Measurements from ENCODE around the gene LRP11. TPM values are rescaled to one million over a fixed set of nuclear protein-coding genes. Genes with fewer than 3 reads are reported as not detected.

LRP11 gene
- total RNA-seq (2022; extraction: Qiagen RNA extraction; ENCODE audit: low read depth) = 23.6 to 43.8 TPM (median 38.1 TPM) in 5 replicates

GRCh38 chr6:149863698-149864577 lies at the start of gene LRP11:
Gene LRP11, minus strand, starts transcription at chr6:149864359. Its CDS starts 339 bp downstream, at chr6:149864020.

GRCh38 chr6:149897855-149898744 lies 33.9 kb upstream of the LRP11 start, which contains the start of gene RAET1E:
Gene RAET1E, minus strand, starts transcription at chr6:149898113. Its CDS starts 7,212 bp downstream, at chr6:149890901.

Other genes with a start within 250 kb of the LRP11 start
- 9.3 to 12.2 TPM (median 11.0 TPM) in 5 replicates for gene KATNA1, start 215.6 kb downstream of the LRP11 start, total RNA-seq (2022; extraction: Qiagen RNA extraction; ENCODE audit: low read depth)
- 5.5 to 9.6 TPM (median 7.2 TPM) in 5 replicates for gene LATS1, start 146.3 kb downstream of the LRP11 start, total RNA-seq (2022; extraction: Qiagen RNA extraction; ENCODE audit: low read depth)
- 10.3 to 15.5 TPM (median 15.2 TPM) in 5 replicates for gene NUP43, start 117.8 kb downstream of the LRP11 start, total RNA-seq (2022; extraction: Qiagen RNA extraction; ENCODE audit: low read depth)
- 83.5 to 91.6 TPM (median 87.4 TPM) in 5 replicates for gene PCMT1, start 114.6 kb downstream of the LRP11 start, total RNA-seq (2022; extraction: Qiagen RNA extraction; ENCODE audit: low read depth)
- gene RAET1E, start 33.8 kb upstream of the LRP11 start, total RNA-seq (2022; extraction: Qiagen RNA extraction; ENCODE audit: low read depth) = 2.1 to 4.1 TPM (median 2.7 TPM) in 5 replicates
- gene RAET1G, start 58.8 kb upstream of the LRP11 start, total RNA-seq (2022; extraction: Qiagen RNA extraction; ENCODE audit: low read depth) = 7.7 to 10.6 TPM (median 9.8 TPM) in 5 replicates
- gene ULBP2, start 77.7 kb upstream of the LRP11 start, total RNA-seq (2022; extraction: Qiagen RNA extraction; ENCODE audit: low read depth) = 3.3 to 4.3 TPM (median 3.9 TPM) in 5 replicates
- 0.73 to 1.3 TPM (median 1.00 TPM) in 5 replicates for gene ULBP1, start 99.6 kb upstream of the LRP11 start, total RNA-seq (2022; extraction: Qiagen RNA extraction; ENCODE audit: low read depth)
- gene RAET1L, start 161.2 kb upstream of the LRP11 start, total RNA-seq (2022; extraction: Qiagen RNA extraction; ENCODE audit: low read depth) = 0.32 to 0.49 TPM (median 0.38 TPM) in 3 of 5 replicates, not detected in the others
- gene ULBP3, start 204.8 kb upstream of the LRP11 start, total RNA-seq (2022; extraction: Qiagen RNA extraction; ENCODE audit: low read depth) = 3.4 to 5.0 TPM (median 3.6 TPM) in 5 replicates

All from A549 treated with ZK216348 at 1 μM for 4 hours (cell line).